Measurements from ENCODE around the gene LITAF. TPM values are rescaled to one million over a fixed set of nuclear protein-coding genes. Genes with fewer than 3 reads are reported as not detected.
A peak's percentile ranks its signal among the peaks of the same experiment; 100 is the strongest.

Gene LITAF
- total RNA-seq, 1 donor = 96.7 TPM

DNA sequence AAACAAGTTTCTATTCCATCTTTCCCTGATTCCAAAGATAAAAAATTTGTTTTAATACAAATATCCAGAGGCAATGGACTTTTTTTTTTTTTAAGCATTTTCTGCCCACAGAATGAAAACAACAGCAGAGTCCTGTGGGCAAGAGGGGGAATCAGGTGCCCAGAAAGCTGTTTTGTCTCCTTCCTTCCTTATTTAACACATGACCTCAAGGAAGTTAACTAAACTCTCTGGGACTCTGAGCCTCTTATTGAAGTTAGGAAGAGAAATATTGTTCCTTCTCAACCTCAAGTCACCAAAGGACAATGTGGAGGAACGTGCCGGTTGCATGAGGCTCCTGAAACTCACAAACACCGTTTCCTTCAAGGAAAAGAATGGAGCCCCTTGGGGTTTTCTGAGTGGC, 34.9 kb downstream of the LITAF start:
- TF ChIP-seq, protein P1, sequence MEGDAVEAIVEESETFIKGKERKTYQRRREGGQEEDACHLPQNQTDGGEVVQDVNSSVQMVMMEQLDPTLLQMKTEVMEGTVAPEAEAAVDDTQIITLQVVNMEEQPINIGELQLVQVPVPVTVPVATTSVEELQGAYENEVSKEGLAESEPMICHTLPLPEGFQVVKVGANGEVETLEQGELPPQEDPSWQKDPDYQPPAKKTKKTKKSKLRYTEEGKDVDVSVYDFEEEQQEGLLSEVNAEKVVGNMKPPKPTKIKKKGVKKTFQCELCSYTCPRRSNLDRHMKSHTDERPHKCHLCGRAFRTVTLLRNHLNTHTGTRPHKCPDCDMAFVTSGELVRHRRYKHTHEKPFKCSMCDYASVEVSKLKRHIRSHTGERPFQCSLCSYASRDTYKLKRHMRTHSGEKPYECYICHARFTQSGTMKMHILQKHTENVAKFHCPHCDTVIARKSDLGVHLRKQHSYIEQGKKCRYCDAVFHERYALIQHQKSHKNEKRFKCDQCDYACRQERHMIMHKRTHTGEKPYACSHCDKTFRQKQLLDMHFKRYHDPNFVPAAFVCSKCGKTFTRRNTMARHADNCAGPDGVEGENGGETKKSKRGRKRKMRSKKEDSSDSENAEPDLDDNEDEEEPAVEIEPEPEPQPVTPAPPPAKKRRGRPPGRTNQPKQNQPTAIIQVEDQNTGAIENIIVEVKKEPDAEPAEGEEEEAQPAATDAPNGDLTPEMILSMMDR (IDR thresholded peaks at IDR 0.05; ENCODE audit: insufficient read depth, low read depth, low read length) = no peak
- no peak for DNase-seq (ENCODE audit: low read depth)
- H3K4me3 ChIP-seq (ENCODE audit: low read depth, low read length) = no peak overlapping the region

GRCh38 chr16:11550791-11551498, 35.8 kb downstream of the LITAF start:
- DNase-seq (ENCODE audit: low read depth) = peak; percentile 81

GRCh38 chr16:11547118-11547916, 39.4 kb downstream of the LITAF start:
- DNase-seq (ENCODE audit: low read depth) = no peak
- no peak overlapping the region for H3K4me3 ChIP-seq (ENCODE audit: low read depth, low read length)
- TF ChIP-seq, protein P1 (IDR thresholded peaks at IDR 0.05; ENCODE audit: insufficient read depth, low read depth, low read length) = no peak

More at GRCh38 chr16:11550791-11551498, 35.8 kb downstream of the LITAF start:
- no peak overlapping the region for H3K4me3 ChIP-seq (ENCODE audit: low read depth, low read length)
- TF ChIP-seq, protein P1 (IDR thresholded peaks at IDR 0.05; ENCODE audit: insufficient read depth, low read depth, low read length) = no peak

DNA sequence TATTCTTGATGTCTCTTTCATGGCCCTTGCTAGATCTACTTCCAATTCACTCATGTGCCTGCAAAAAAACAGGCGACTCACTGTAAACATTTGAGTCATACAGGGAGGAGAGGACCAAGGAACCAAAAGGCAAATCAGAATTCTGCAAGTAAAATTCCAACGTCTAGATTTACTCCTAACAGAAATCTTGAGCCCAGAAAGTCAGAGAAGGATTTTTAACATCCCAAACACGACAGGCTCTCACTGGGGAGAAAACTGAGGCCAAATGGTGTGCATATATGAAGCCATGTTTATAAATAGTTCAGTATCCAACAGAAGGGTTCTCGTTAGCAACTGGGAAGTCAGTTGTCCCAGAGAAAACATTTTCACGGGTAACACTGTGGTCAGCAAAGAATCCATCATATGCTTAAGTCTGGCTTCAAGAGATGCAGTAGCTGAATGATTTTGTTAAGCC, 40.1 kb downstream of the LITAF start:
- TF ChIP-seq, protein P1 (IDR thresholded peaks at IDR 0.05; ENCODE audit: insufficient read depth, low read depth, low read length) = no peak
- DNase-seq (ENCODE audit: low read depth) = peak; percentile 82
- no peak overlapping the region for H3K4me3 ChIP-seq (ENCODE audit: low read depth, low read length)

GRCh38 chr16:11543661-11544393, 42.9 kb downstream of the LITAF start:
- TF ChIP-seq, protein P1 (IDR thresholded peaks at IDR 0.05; ENCODE audit: insufficient read depth, low read depth, low read length) = no peak
- DNase-seq (ENCODE audit: low read depth) = no peak

DNA sequence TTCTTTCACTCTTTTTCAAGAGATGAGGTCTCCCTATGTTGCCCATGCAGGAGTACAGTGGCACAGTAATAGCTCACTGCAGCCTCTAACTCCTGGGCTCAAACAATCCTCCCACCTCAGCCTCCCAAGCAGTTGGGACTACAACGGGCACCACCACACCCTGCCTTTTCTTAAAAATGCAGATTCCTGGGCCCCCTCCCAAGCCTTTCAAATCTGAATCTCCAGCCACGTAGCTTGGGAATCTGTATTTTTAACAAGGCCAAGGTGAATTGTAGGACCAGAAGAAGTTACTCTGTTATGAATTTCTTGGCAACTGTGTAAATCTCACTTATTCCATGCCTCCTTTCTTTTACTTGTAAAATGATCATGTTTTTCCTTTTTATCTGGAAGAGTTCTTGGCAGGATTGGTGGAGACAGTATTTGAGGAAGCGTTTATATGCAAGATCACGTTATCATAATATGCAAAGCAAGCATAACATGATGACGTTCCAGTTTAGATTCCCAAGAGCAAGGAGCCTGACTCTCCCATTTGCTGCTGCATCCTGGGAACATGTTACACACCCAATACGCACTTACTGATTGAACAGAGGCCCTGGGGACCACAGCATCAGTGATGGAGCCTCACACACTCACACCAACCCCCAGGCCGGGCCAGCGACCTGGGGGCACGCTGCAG, 44.5 kb downstream of the LITAF start:
- TF ChIP-seq, protein P1 (IDR thresholded peaks at IDR 0.05; ENCODE audit: insufficient read depth, low read depth, low read length) = no peak
- no peak overlapping the region for H3K4me3 ChIP-seq (ENCODE audit: low read depth, low read length)
- peak; percentile 41 for DNase-seq (ENCODE audit: low read depth)

More at GRCh38 chr16:11543661-11544393, 42.9 kb downstream of the LITAF start:
- no peak overlapping the region for H3K4me3 ChIP-seq (ENCODE audit: low read depth, low read length)

Data from fibroblast of villous mesenchyme (primary cell).